GM23338 (cell line): ENCODE measurements around the gene DLGAP4.

Experiments used
- CREB1 ChIP-seq: fragments of 250-450 bp; sonication (Bioruptor Pico); IDR thresholded peaks from 2 replicates; pipeline ENCODE4 v1.5.0; 2020; ENCODE audit warnings: low read depth, mild to moderate bottlenecking, moderate library complexity
- EZH2 ChIP-seq: fragments of 200-600 bp; sonication (generic); IDR thresholded peaks from one replicate; pipeline ENCODE4 v1.8.0; 2017; ENCODE audit warnings: antibody characterized with exemption, mild to moderate bottlenecking, low read depth; ENCODE audit not compliant: unreplicated experiment
- EZH2phosphoT487 ChIP-seq: fragments of 200-600 bp; sonication (generic); IDR thresholded peaks from one replicate; pipeline ENCODE4 v1.8.1; 2018; ENCODE audit warnings: antibody characterized with exemption; ENCODE audit not compliant: unreplicated experiment
- JUNB ChIP-seq: IDR thresholded peaks from one replicate; pipeline ENCODE4 v1.6.1; 2016; ENCODE audit warnings: antibody characterized with exemption; ENCODE audit not compliant: unreplicated experiment
- NANOG ChIP-seq: IDR thresholded peaks from 2 replicates; pipeline ENCODE4 v1.6.1; 2016; ENCODE audit warnings: antibody characterized with exemption, borderline replicate concordance
- POLR2AphosphoS5 ChIP-seq: IDR thresholded peaks from 2 replicates; pipeline ENCODE4 v1.6.1; 2016; ENCODE audit warnings: antibody characterized with exemption, low read depth
- STAT1 ChIP-seq: IDR thresholded peaks from one replicate; pipeline ENCODE4 v1.6.1; 2016; ENCODE audit warnings: antibody characterized with exemption; ENCODE audit not compliant: unreplicated experiment
- ZNF114 ChIP-seq: fragments of 250-450 bp; sonication (Bioruptor Pico); IDR thresholded peaks from 2 replicates; pipeline ENCODE4 v1.5.0; 2020; ENCODE audit warnings: mild to moderate bottlenecking, moderate library complexity
- ZNF331 ChIP-seq: fragments of 250-450 bp; sonication (Bioruptor Pico); IDR thresholded peaks from 2 replicates; pipeline ENCODE4 v1.5.0; 2020; ENCODE audit warnings: low read depth, mild to moderate bottlenecking, moderate library complexity
- TF ChIP-seq, protein P1 (sequence below), 2 experiments: fragments of 200-600 bp in 1 of 2; sonication (generic) in 1 of 2; conservative IDR thresholded peaks; 2 replicates each; pipeline versions ENCODE4 v1.5.1 to v1.6.1; 2016 to 2017; ENCODE audit warnings: antibody characterized with exemption in 2 of 2, low read depth in 2 of 2, mild to moderate bottlenecking in 2 of 2, moderate library complexity in 1 of 2
- TF ChIP-seq, protein P2 (sequence below): IDR thresholded peaks from one replicate; pipeline ENCODE4 v1.6.1; 2018; ENCODE audit warnings: antibody characterized with exemption; ENCODE audit not compliant: unreplicated experiment
- TF ChIP-seq, protein P3 (sequence below): IDR thresholded peaks from 2 replicates; pipeline ENCODE4 v1.6.1; 2016; ENCODE audit warnings: antibody characterized with exemption

DNA sequence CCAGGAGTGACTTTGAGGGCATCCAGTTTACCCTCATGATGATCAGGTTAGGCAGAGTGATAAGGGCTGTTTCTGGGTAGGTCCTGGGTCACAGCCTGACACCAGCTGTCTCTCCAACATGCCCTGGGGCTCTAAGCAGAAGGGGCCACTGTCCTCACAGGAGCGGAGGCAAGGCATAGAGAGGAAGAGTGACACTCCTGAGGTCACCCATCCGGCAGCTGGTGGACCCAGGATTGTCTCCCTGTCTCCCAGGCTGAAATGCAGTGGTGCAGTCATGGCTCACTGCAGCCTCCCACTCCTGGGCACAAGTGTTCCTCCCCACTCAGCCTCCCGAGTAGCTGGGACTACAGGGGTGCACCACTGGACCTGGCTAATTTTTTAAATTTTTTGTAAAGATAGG is 12.0 kb downstream of the DLGAP4 start:
- TF ChIP-seq JUNB (no peak), EZH2 (no peak), ZNF331 (CRISPR knock-in tag) (no peak), POLR2AphosphoS5 (no peak), CREB1 (no peak), NANOG (no peak), EZH2phosphoT487 (no peak), STAT1 (no peak), ZNF114 (CRISPR knock-in tag) (no peak)
- TF ChIP-seq, protein P1, sequence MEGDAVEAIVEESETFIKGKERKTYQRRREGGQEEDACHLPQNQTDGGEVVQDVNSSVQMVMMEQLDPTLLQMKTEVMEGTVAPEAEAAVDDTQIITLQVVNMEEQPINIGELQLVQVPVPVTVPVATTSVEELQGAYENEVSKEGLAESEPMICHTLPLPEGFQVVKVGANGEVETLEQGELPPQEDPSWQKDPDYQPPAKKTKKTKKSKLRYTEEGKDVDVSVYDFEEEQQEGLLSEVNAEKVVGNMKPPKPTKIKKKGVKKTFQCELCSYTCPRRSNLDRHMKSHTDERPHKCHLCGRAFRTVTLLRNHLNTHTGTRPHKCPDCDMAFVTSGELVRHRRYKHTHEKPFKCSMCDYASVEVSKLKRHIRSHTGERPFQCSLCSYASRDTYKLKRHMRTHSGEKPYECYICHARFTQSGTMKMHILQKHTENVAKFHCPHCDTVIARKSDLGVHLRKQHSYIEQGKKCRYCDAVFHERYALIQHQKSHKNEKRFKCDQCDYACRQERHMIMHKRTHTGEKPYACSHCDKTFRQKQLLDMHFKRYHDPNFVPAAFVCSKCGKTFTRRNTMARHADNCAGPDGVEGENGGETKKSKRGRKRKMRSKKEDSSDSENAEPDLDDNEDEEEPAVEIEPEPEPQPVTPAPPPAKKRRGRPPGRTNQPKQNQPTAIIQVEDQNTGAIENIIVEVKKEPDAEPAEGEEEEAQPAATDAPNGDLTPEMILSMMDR (conservative IDR thresholded peaks at IDR 0.05; ENCODE audit: low read depth in 2 of 2): no peak
- TF ChIP-seq, protein P2, sequence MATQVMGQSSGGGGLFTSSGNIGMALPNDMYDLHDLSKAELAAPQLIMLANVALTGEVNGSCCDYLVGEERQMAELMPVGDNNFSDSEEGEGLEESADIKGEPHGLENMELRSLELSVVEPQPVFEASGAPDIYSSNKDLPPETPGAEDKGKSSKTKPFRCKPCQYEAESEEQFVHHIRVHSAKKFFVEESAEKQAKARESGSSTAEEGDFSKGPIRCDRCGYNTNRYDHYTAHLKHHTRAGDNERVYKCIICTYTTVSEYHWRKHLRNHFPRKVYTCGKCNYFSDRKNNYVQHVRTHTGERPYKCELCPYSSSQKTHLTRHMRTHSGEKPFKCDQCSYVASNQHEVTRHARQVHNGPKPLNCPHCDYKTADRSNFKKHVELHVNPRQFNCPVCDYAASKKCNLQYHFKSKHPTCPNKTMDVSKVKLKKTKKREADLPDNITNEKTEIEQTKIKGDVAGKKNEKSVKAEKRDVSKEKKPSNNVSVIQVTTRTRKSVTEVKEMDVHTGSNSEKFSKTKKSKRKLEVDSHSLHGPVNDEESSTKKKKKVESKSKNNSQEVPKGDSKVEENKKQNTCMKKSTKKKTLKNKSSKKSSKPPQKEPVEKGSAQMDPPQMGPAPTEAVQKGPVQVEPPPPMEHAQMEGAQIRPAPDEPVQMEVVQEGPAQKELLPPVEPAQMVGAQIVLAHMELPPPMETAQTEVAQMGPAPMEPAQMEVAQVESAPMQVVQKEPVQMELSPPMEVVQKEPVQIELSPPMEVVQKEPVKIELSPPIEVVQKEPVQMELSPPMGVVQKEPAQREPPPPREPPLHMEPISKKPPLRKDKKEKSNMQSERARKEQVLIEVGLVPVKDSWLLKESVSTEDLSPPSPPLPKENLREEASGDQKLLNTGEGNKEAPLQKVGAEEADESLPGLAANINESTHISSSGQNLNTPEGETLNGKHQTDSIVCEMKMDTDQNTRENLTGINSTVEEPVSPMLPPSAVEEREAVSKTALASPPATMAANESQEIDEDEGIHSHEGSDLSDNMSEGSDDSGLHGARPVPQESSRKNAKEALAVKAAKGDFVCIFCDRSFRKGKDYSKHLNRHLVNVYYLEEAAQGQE: no peak
- TF ChIP-seq, protein P3, sequence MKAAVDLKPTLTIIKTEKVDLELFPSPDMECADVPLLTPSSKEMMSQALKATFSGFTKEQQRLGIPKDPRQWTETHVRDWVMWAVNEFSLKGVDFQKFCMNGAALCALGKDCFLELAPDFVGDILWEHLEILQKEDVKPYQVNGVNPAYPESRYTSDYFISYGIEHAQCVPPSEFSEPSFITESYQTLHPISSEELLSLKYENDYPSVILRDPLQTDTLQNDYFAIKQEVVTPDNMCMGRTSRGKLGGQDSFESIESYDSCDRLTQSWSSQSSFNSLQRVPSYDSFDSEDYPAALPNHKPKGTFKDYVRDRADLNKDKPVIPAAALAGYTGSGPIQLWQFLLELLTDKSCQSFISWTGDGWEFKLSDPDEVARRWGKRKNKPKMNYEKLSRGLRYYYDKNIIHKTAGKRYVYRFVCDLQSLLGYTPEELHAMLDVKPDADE: no peak
